OCI-LY1 (cell line): ENCODE measurements around the gene FAM120A.

ENCODE experiments used
- H2AFZ ChIP-seq: fragments of 200-600 bp; sonication (generic), shearing (Covaris generic); 2 replicates; pipeline ENCODE4 v1.6.0; 2014; ENCODE audit warnings: antibody characterized with exemption, mild to moderate bottlenecking, low read length
- H3F3A ChIP-seq: fragments of 200-600 bp; sonication (generic), shearing (Covaris generic); 2 replicates; pipeline ENCODE4 v1.6.0; 2014; ENCODE audit warnings: mild to moderate bottlenecking, antibody characterized with exemption, low read length, moderate library complexity; ENCODE audit not compliant: insufficient read depth
- H3K27ac ChIP-seq: fragments of 200-600 bp; sonication (generic); 2 replicates; pipeline ENCODE4 v1.5.1; 2014; ENCODE audit warnings: low read length, mixed run types, mild to moderate bottlenecking, low read depth; ENCODE audit not compliant: poor library complexity, severe bottlenecking
- H3K27me3 ChIP-seq: fragments of 200-600 bp; sonication (generic); 2 replicates; pipeline ENCODE4 v1.6.0; 2014; ENCODE audit warnings: antibody characterized with exemption, mild to moderate bottlenecking, low read length, moderate library complexity; ENCODE audit not compliant: insufficient read depth
- H3K36me3 ChIP-seq: fragments of 200-600 bp; sonication (generic); 2 replicates; pipeline ENCODE4 v1.6.1; 2014; ENCODE audit warnings: mild to moderate bottlenecking, antibody characterized with exemption, low read length, moderate library complexity, mixed read lengths; ENCODE audit not compliant: insufficient read depth
- H3K4me1 ChIP-seq: fragments of 200-600 bp; sonication (generic); 2 replicates; pipeline ENCODE4 v1.5.1; 2014; ENCODE audit warnings: mild to moderate bottlenecking, low read length, moderate library complexity; ENCODE audit not compliant: insufficient read depth, severe bottlenecking
- H3K4me2 ChIP-seq: fragments of 200-600 bp; sonication (generic), shearing (Covaris generic); 2 replicates; pipeline ENCODE4 v1.6.1; 2014; ENCODE audit warnings: low read length
- H3K4me3 ChIP-seq: fragments of 200-600 bp; sonication (generic); 2 replicates; pipeline ENCODE4 v1.5.1; 2014; ENCODE audit warnings: low read length, low read depth, mild to moderate bottlenecking, mixed read lengths; ENCODE audit not compliant: poor library complexity, severe bottlenecking
- H3K79me2 ChIP-seq: fragments of 200-600 bp; shearing (Covaris generic); 2 replicates; pipeline ENCODE4 v1.6.1; 2016; ENCODE audit warnings: mixed run types, low read length, mixed read lengths; ENCODE audit not compliant: insufficient read depth
- H3K9ac ChIP-seq: fragments of 200-600 bp; sonication (generic), shearing (Covaris generic); 2 replicates; pipeline ENCODE4 v1.6.1; 2014; ENCODE audit warnings: mild to moderate bottlenecking, low read length, mixed read lengths
- H3K9me2 ChIP-seq: fragments of 200-600 bp; sonication (generic), shearing (Covaris generic); 2 replicates; pipeline ENCODE4 v1.6.1; 2014; ENCODE audit warnings: low read depth, mild to moderate bottlenecking, low read length, mixed read lengths
- H3K9me3 ChIP-seq: fragments of 200-600 bp; shearing (Covaris generic); 2 replicates; pipeline ENCODE4 v1.6.1; 2014; ENCODE audit warnings: low read length, mixed read lengths
- H4K20me1 ChIP-seq: fragments of 200-600 bp; sonication (generic), shearing (Covaris generic); 2 replicates; pipeline ENCODE4 v1.6.0; 2016; ENCODE audit warnings: mild to moderate bottlenecking, low read length; ENCODE audit not compliant: insufficient read depth
- EZH2 ChIP-seq: fragments of 200-600 bp; sonication (generic), shearing (Covaris generic); IDR thresholded peaks from 2 replicates; pipeline ENCODE4 v1.8.0; 2017; ENCODE audit warnings: borderline replicate concordance, mixed run types, mild to moderate bottlenecking, antibody characterized with exemption, low read length, moderate library complexity, mixed read lengths
- TF ChIP-seq, protein P1 (sequence below): fragments of 200-600 bp; sonication (generic), shearing (Covaris generic); IDR thresholded peaks from 2 replicates; pipeline ENCODE4 v1.5.1; 2017; ENCODE audit warnings: mild to moderate bottlenecking, antibody characterized with exemption, low read length, moderate library complexity, mixed read lengths

FAM120A gene

GRCh38 chr9:93447655-93448054 is 3.8 kb upstream of the FAM120A start:
- Histone ChIP-seq H3K79me2 (peaks cover 14% of the 10 kb centered on the region), H3K9me3 (no peaks in the 10 kb centered on the region), H3K4me1 (peaks cover 15% of the 10 kb centered on the region), H3K27ac (no peak overlapping the region), H3K9ac (no peak overlapping the region), H4K20me1 (no peaks in the 10 kb centered on the region), H2AFZ (no peak overlapping the region), H3F3A (no peaks in the 10 kb centered on the region), H3K36me3 (peaks cover 59% of the 10 kb centered on the region), H3K27me3 (no peaks in the 10 kb centered on the region), H3K4me3 (no peak overlapping the region), H3K4me2 (no peak overlapping the region), H3K9me2 (no peaks in the 10 kb centered on the region)
- TF ChIP-seq EZH2: no peak
- TF ChIP-seq, protein P1, sequence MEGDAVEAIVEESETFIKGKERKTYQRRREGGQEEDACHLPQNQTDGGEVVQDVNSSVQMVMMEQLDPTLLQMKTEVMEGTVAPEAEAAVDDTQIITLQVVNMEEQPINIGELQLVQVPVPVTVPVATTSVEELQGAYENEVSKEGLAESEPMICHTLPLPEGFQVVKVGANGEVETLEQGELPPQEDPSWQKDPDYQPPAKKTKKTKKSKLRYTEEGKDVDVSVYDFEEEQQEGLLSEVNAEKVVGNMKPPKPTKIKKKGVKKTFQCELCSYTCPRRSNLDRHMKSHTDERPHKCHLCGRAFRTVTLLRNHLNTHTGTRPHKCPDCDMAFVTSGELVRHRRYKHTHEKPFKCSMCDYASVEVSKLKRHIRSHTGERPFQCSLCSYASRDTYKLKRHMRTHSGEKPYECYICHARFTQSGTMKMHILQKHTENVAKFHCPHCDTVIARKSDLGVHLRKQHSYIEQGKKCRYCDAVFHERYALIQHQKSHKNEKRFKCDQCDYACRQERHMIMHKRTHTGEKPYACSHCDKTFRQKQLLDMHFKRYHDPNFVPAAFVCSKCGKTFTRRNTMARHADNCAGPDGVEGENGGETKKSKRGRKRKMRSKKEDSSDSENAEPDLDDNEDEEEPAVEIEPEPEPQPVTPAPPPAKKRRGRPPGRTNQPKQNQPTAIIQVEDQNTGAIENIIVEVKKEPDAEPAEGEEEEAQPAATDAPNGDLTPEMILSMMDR: no peak

DNA sequence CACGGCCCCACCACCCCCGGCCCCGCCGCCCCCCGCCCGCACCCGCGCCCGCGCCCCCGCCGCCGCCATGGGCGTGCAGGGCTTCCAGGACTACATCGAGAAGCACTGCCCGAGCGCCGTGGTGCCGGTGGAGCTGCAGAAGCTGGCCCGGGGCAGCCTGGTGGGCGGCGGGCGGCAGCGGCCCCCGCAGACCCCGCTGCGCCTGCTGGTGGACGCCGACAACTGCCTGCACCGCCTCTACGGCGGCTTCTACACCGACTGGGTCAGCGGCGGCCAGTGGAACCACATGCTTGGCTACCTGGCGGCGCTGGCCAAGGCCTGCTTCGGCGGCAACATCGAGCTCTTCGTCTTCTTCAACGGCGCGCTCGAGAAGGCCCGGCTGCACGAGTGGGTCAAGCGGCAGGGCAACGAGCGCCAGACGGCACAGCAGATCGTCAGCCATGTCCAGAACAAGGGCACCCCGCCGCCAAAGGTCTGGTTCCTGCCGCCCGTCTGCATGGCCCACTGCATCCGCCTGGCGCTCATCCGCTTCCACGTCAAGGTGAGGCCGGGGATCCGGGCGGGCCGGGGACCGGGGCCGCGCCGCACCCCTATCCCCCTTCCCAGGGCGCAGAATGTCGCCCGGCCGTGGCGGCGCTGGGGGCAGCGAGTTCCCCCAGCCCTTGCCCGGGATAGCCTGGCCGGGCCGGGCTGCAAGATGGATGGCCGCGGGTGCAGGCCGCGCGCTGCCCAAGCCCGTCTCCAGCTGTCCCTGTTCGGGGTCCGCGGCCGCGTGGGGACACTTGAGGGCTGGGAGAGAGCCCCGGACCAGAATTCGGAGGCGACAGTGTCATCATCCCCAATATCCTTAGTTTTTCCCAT is 594 bp downstream of the FAM120A start:
- Histone ChIP-seq H3K9ac (peak overlapping the region; percentile 97), H3K9me3 (no peaks in the 10 kb centered on the region), H3K27me3 (no peaks in the 10 kb centered on the region), H3K4me3 (peak overlapping the region; percentile 99), H3K4me2 (peak overlapping the region; percentile 88), H3K27ac (peak overlapping the region; percentile 80), H3F3A (no peaks in the 10 kb centered on the region), H3K79me2 (peaks cover 56% of the 10 kb centered on the region), H2AFZ (no peak overlapping the region), H3K36me3 (peaks cover 64% of the 10 kb centered on the region), H3K4me1 (peaks cover 49% of the 10 kb centered on the region), H3K9me2 (no peaks in the 10 kb centered on the region), H4K20me1 (no peaks in the 10 kb centered on the region)
- TF ChIP-seq, protein P1: no peak
- no peak for TF ChIP-seq EZH2

DNA sequence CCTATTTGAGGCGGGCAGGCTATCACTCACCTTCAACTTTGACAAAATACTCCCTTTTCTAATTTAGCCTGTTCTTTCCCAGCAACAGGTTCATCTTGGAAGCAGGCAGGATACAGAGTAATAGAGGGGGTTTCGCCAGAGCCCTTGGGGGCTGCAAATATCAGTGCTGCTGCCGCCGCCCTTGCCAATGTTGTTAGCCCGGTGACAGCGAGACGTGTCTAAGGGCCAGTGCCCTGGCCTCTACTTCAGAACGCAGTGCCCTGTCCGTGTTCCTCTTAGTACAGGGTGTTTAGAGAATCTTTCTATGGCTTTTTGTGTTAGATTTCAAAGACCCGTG is 1.2 kb downstream of the FAM120A start:
- H3K9me2 ChIP-seq: no peaks in the 10 kb centered on the region
- no peak overlapping the region for H2AFZ ChIP-seq
- H3K9me3 ChIP-seq: no peaks in the 10 kb centered on the region
- H4K20me1 ChIP-seq: no peaks in the 10 kb centered on the region
- H3K27me3 ChIP-seq: no peaks in the 10 kb centered on the region
- peaks cover 58% of the 10 kb centered on the region for H3K36me3 ChIP-seq
- H3K4me2 ChIP-seq: peak overlapping the region; percentile 88
- H3K4me1 ChIP-seq: peaks cover 49% of the 10 kb centered on the region
- no peak for TF ChIP-seq EZH2
- TF ChIP-seq, protein P1: no peak
- no peaks in the 10 kb centered on the region for H3F3A ChIP-seq
- peak overlapping the region; percentile 97 for H3K9ac ChIP-seq
- peak overlapping the region; percentile 80 for H3K27ac ChIP-seq
- peak overlapping the region; percentile 99 for H3K4me3 ChIP-seq
- peaks cover 62% of the 10 kb centered on the region for H3K79me2 ChIP-seq
